Upper lobe of left lung (tissue), 6 donors: ENCODE results near the gene AP2A2. TPM values are rescaled to one million over a fixed set of nuclear protein-coding genes. Genes with fewer than 3 reads are reported as not detected.
A peak's percentile ranks its signal among the peaks of the same experiment; 100 is the strongest.

Experiments used
- ATAC-seq, 2 donors: fragments of 200-7000 bp; cut with Tn5 transposase; one replicate each; pipeline ENCODE4 v1.9.1; 2022; ENCODE audit warnings: mild to moderate bottlenecking in 2 of 2, moderate library complexity in 2 of 2; ENCODE audit not compliant: low FRiP score in 2 of 2
- DNase-seq, 2 donors: peaks; one replicate each; pipeline ENCODE4 v3.0.0-alpha.2; 2019 to 2020
- H3K27ac ChIP-seq, 4 donors: fragments of 200-600 bp; sonication (generic); one replicate each; pipeline ENCODE4 v1.5.1; 2016 to 2019
- H3K27me3 ChIP-seq, 4 donors: fragments of 200-600 bp; sonication (generic); one replicate each; pipeline ENCODE4 v1.5.1; 2017 to 2019
- H3K36me3 ChIP-seq, 4 donors: fragments of 200-600 bp; sonication (generic); one replicate each; pipeline ENCODE4 v1.5.1; 2016 to 2019
- H3K4me1 ChIP-seq, 4 donors: fragments of 200-600 bp; sonication (generic); one replicate each; pipeline ENCODE4 v1.5.1; 2018 to 2019
- H3K4me3 ChIP-seq, 4 donors: fragments of 200-600 bp; sonication (generic); one replicate each; pipeline ENCODE4 v1.5.1; 2017 to 2019; ENCODE audit warnings: mild to moderate bottlenecking in 2 of 4, moderate library complexity in 1 of 4
- H3K9me3 ChIP-seq, 4 donors: fragments of 200-600 bp; sonication (generic); one replicate each; pipeline ENCODE4 v1.5.1; 2018 to 2019
- CTCF ChIP-seq, 6 experiments: fragments of 450-650 bp in 4 of 6; fragments of 200-600 bp in 2 of 6; sonication (generic) in 2 of 6; IDR thresholded peaks; one replicate each; pipeline ENCODE4 v1.5.1; 2016 to 2019; ENCODE audit warnings: antibody characterized with exemption in 6 of 6
- EP300 ChIP-seq, 4 donors: sonication (generic); formaldehyde crosslinking; IDR thresholded peaks; one replicate each; pipeline ENCODE4 v1.5.1; 2017; ENCODE audit warnings: antibody characterized with exemption in 4 of 4, control low read depth in 2 of 4
- POLR2A ChIP-seq, 4 donors: fragments of 450-650 bp; IDR thresholded peaks; one replicate each; pipeline ENCODE4 v1.5.1; 2016 to 2017; ENCODE audit warnings: antibody characterized with exemption in 4 of 4, mild to moderate bottlenecking in 2 of 4
- POLR2AphosphoS5 ChIP-seq, 2 donors: sonication (generic); formaldehyde crosslinking; IDR thresholded peaks; one replicate each; pipeline ENCODE4 v1.5.1; 2017; ENCODE audit warnings: antibody characterized with exemption in 2 of 2
- WGBS, 2 donors: methylation state at CpG; one replicate each; pipeline ENCODE4 v1.1.5; 2017 to 2018; 5-methylcytosine and 5-hydroxymethylcytosine counted together
- total RNA-seq, 6 donors: library from RNA; depleted of rRNA in 4 of 6; stranded (reverse); fragments of >200 nt in 4 of 6; gene quantifications; one replicate each; pipeline versions ENCODE4 v1.1.0 to v1.2.1, GENCODE V29; 2016 to 2021
- donor health status: DM: no; HTN: no; CAD: no; lungs with moderate emphysema.
- donor health status: DM: no; HTN: yes; CAD: no; lungs with severe emphysema.

Gene AP2A2
- total RNA-seq, 6 donors from 2014 or later = 55.7 to 273 (median 103) TPM

DNA sequence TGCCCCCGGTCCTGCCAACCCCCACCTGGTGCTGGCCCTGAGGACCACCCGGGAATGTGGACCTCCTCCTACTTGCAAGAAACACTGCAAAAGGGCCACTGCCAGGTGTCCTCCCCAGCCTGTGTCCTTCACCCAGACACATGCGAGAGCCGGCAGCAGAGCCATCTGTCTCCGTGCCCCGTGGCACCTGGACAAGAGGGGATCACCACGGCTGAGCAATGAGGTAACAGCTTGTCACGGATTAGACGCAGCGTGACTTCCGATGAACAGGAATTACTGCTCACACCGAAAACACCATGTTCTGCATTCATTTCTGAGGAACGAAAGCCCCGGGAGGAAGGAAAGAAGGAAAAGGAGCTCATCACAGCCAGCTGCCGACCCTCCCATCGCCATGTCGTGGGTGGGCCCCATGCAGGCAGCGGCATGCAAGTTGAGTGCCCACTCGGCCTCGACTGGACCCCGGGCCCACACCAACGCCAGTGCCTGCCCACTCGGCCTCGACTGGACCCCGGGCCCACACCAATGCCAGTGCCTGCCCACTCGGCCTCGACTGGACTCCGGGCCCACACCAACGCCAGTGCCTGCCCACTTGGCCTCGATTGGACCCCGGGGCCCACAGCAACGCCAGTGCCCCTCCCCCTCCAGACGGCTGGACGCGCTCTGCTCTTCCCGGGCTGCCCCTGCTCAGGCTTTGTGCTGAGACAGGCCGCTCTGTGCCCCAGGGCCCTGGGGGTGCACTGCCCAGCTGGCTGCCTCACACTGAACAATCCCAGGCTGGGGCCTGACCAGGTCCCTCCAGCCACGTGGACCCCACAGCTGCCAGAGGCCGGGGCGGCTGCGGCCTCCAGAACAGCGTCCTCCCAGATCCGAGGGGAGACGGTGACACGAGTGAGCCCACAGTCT lies 37.1 kb upstream of the AP2A2 start:
- DNase-seq = peak in 1 of 2 donors; percentile 76
- TF ChIP-seq POLR2AphosphoS5 (IDR thresholded peaks at IDR 0.05) = no peak
- WGBS, 2 donors = 92 to 96% methylated on average over 39 to 41 of the region's 45 CpGs

GRCh38 chr11:889257-889656 lies 36.4 kb upstream of the AP2A2 start:
- Histone ChIP-seq H3K36me3 (peaks cover 0 to 29% (median 13%) of the 10 kb centered on the region in 4 donors), H3K9me3 (no peaks in the 10 kb centered on the region), H3K4me1 (no peaks in the 10 kb centered on the region), H3K27me3 (no peaks in the 10 kb centered on the region), H3K27ac (no peak overlapping the region), H3K4me3 (no peak overlapping the region)
- TF ChIP-seq POLR2AphosphoS5 (IDR thresholded peaks at IDR 0.05) = no peak
- no peak for TF ChIP-seq EP300 (IDR thresholded peaks at IDR 0.05)
- TF ChIP-seq CTCF (IDR thresholded peaks at IDR 0.05) = no peak
- no peak for TF ChIP-seq POLR2A (IDR thresholded peaks at IDR 0.05)
- WGBS, 2 donors = 94 to 96% methylated on average over 11 to 13 of the region's 13 CpGs
- ATAC-seq (no peak), DNase-seq (no peak)

More for the DNA sequence above, 37.1 kb upstream of the AP2A2 start:
- Histone ChIP-seq H3K9me3 (no peaks in the 10 kb centered on the region), H3K4me1 (no peaks in the 10 kb centered on the region), H3K4me3 (no peak overlapping the region), H3K27me3 (no peaks in the 10 kb centered on the region), H3K36me3 (peaks cover 0 to 34% (median 16%) of the 10 kb centered on the region in 4 donors), H3K27ac (no peak overlapping the region)
- no peak for ATAC-seq

DNA sequence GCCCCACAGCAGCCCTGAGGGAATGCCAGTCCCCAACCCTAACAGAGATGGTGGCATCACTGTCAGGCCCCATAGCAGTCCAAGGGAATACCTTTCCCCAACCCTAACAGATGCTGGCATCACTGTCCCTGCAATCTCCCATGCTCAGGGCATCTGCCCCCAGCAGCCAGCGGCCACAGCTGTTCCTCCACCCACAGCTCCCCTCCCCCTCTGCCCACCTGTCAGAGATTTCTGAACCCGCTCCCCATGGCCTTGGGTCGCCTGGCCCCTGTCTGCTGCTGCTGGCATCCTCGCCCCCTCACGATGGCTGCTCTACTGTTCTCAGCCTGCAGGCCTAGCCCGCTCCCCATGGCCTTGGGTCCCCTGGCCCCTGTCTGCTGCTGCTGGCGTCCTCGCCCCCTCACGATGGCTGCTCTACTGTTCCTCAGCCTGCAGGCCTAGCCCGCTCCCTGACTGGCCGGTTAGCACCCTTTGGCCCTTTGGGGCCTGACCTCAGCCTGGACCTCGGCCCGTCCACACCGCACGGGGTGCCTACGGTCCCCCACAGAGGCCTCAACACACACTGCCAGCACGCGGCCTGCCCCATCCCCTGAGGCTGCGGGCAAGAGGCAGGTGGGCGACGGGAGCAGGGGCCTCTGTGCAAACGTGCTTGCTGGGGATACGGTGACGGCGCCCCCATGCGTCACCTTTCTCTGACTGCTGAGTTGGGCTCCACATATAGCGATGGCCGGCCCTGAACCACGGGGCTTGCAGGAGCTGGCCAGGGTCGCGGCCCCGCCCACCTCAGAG lies 35.8 kb upstream of the AP2A2 start:
- no peaks in the 10 kb centered on the region for H3K9me3 ChIP-seq
- ATAC-seq = no peak
- H3K27me3 ChIP-seq = no peaks in the 10 kb centered on the region
- no peaks in the 10 kb centered on the region for H3K4me1 ChIP-seq
- no peak overlapping the region for H3K27ac ChIP-seq
- TF ChIP-seq CTCF (IDR thresholded peaks at IDR 0.05) = no peak
- no peak for TF ChIP-seq EP300 (IDR thresholded peaks at IDR 0.05)
- no peak for TF ChIP-seq POLR2AphosphoS5 (IDR thresholded peaks at IDR 0.05)
- no peak for TF ChIP-seq POLR2A (IDR thresholded peaks at IDR 0.05)
- WGBS, 2 donors = 91 to 92% methylated on average over 19 to 32 of the region's 32 CpGs
- no peak overlapping the region for H3K4me3 ChIP-seq
- peak in 1 of 2 donors; percentile 80 for DNase-seq
- H3K36me3 ChIP-seq = peaks cover 0 to 29% (median 13%) of the 10 kb centered on the region in 4 donors

DNA sequence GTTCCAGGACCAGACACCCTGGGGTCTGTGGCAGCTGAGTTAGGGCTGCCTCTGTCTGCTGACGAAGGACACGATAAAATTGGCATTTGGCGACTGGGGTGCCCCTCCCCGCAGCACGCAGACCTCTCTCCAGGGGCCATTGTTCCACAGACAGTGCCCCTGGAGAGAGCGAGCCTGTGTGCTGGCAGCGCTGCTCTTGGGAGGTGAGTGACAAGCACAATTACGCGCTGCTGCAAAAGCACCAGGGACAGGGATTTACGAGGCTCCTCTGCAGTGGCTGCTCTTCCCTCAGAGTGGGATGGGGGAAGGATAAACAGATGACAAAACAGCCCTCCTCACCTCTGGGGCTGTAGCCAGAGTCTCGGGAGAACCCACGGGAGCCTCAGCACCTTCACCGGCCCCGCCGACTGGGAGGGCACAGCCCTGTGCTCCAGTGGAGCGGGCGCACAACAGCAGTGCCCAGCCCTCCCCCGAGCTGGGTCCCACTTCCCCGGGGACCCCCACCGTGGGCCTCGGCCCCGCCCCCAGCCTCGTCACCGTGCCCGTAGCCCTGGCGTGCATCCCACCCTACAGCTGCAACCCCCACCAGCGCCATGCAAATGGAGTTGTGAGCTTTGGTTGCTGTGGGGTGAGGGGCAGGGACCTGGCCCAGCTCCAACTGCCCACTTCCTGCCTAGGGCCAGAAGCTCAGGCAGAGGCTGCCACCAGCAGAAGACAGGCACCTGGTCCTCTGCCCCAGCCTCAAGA lies 34.7 kb upstream of the AP2A2 start:
- no peaks in the 10 kb centered on the region for H3K4me1 ChIP-seq
- 85 to 88% methylated on average over 14 to 26 of the region's 27 CpGs for WGBS, 2 donors
- no peak overlapping the region for H3K27ac ChIP-seq
- DNase-seq (peak in 1 of 2 donors; percentile 74), ATAC-seq (no peak)
- TF ChIP-seq POLR2A (IDR thresholded peaks at IDR 0.05) = no peak
- TF ChIP-seq POLR2AphosphoS5 (IDR thresholded peaks at IDR 0.05) = no peak
- TF ChIP-seq EP300 (IDR thresholded peaks at IDR 0.05) = no peak
- no peak for TF ChIP-seq CTCF (IDR thresholded peaks at IDR 0.05)
- no peak overlapping the region for H3K4me3 ChIP-seq
- peaks cover 0 to 29% (median 13%) of the 10 kb centered on the region in 4 donors for H3K36me3 ChIP-seq
- H3K9me3 ChIP-seq = no peaks in the 10 kb centered on the region
- no peaks in the 10 kb centered on the region for H3K27me3 ChIP-seq
